Colonic mucosa (tissue), 4 donors: ENCODE data around the gene PRKACA. TPM values are rescaled to one million over a fixed set of nuclear protein-coding genes. Genes with fewer than 3 reads are reported as not detected.

Source experiments
- DNase-seq: peaks from one replicate; pipeline ENCODE4 v3.0.0-alpha.2; 2020
- H3K27ac ChIP-seq: fragments of 200-600 bp; one replicate; pipeline ENCODE4 v1.8.0; 2021
- H3K27me3 ChIP-seq: fragments of 200-600 bp; one replicate; pipeline ENCODE4 v1.8.0; 2021
- H3K36me3 ChIP-seq: fragments of 200-600 bp; one replicate; pipeline ENCODE4 v1.8.0; 2021
- H3K4me1 ChIP-seq: fragments of 200-600 bp; one replicate; pipeline ENCODE4 v1.8.0; 2021; ENCODE audit warnings: mild to moderate bottlenecking
- H3K4me3 ChIP-seq: fragments of 200-600 bp; one replicate; pipeline ENCODE4 v1.8.0; 2021
- H3K9ac ChIP-seq, 2 donors: one replicate each; pipeline ENCODE4 v1.7.0; 2013; ENCODE audit warnings: control low read depth in 2 of 2, low read depth in 2 of 2, low read length in 2 of 2
- H3K9me3 ChIP-seq: fragments of 200-600 bp; one replicate; pipeline ENCODE4 v1.8.0; 2021
- CTCF ChIP-seq: fragments of 200-600 bp; IDR thresholded peaks from one replicate; pipeline ENCODE4 v1.8.0; 2022; ENCODE audit warnings: antibody characterized with exemption, mild to moderate bottlenecking
- intact Hi-C: fragments of 100-400 bp; cut with DNase I; formaldehyde crosslinking; loops from one replicate; pipeline ENCODE4 v1.14.1; 2022
- total RNA-seq, 2 donors: library from RNA; stranded (reverse); fragmentation: NEBNext Ultra II Directional in 1 of 2; extraction: Animal tissue kit (Norgen Biotek cat#: 25700) in 1 of 2; gene quantifications; one replicate each; pipeline ENCODE4 v1.2.1, GENCODE V29; 2021
- donor health status: healthy.
- donor health status: DM: no; HTN: no; CAD: no.
- donor health status: DM: no; HTN: no; CAD: no.

The PRKACA gene
- total RNA-seq, 2 donors from 2014 or later = 71.0 to 89.3 TPM

DNA sequence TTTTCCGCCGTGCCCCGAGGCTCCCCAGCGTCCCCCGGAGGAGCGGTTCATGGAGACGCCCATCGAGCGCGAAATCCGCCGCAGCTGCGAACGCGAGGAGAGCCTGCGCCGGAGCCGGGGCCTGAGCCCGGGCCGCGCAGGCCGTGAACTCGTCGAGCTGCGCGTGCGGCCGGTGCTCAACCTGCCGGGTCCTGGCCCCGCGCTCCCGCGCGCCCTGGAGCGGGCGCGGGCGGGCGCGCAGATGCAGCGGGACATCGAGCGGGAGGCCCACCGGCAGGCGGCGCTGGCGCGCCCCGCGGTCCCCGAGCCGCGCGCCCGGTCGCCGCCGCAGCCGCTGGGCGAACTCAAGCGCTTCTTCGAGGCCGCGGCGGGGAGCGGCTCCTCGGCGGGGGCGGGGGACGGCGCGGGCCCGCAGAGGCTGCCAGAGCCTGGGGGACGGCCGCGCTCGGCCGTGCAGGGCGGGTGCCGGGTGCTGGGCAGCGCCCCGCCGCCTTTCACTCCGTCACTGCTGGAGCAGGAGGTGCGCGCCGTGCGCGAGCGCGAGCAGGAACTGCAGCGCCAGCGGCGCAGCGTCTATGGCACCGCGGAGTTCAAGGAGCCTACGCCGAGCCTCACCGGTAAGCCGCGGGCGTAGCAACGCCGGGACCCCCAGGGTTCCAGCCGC, 44.2 kb downstream of the PRKACA start:
- Histone ChIP-seq H3K27ac (peak overlapping the region; percentile 97), H3K4me3 (peak overlapping the region; percentile 81), H3K9ac (peak overlapping the region; percentile 78 to 99), H3K36me3 (no peaks in the 10 kb centered on the region), H3K4me1 (no peaks in the 10 kb centered on the region), H3K27me3 (no peaks in the 10 kb centered on the region), H3K9me3 (no peaks in the 10 kb centered on the region)
- intact Hi-C loops = no loop called here
- peak; percentile 73 for DNase-seq
- no peak for TF ChIP-seq CTCF

DNA sequence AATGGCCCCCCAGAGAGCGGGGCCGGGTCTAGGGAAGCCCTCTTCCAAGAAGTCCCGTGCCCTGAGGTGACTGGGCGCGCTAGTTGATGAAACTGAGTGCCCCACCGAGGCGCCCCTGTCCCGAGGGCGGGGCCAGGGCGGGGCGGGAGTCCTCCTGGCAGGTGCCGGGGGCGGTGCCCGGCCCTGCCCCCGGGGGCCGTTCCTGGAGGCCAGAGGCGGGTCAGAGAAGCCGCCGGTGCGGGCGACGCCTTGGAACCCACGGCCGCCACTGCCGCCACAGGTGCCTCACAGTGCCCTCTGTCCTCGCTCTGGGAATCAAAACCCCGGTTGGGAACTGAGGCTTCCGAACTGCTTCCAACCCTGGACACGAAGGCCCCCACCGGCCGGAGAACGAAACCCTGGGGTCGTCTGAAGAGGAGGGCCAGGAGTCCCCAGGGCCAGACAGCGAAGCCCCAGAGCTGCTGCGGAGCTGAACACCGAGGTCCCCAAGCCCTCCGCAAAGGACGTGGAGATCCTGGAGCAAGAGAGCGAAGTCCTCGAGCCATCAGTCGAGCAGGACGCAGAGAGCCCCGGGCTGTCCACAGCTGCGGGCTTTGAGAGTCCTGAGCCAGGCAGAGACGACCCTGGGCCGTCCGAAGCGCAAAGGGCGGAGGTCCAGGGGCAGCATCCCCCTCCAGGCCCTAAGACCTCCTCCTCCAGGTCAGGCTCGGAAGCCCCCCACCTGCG, 44.9 kb downstream of the PRKACA start, which contains the start of gene MISP3:
MISP3 (plus strand) TSS at position 252 of the 726 bp plus-strand sequence. CDS start 524 bp downstream, outside the sequence.
- no peaks in the 10 kb centered on the region for H3K9me3 ChIP-seq
- peak within 1 kb of the TSS; percentile 97 for H3K27ac ChIP-seq
- H3K36me3 ChIP-seq = no peaks in the 10 kb centered on the region
- peak within 1 kb of the TSS; percentile 78 to 99 for H3K9ac ChIP-seq
- no peaks in the 10 kb centered on the region for H3K4me1 ChIP-seq
- H3K27me3 ChIP-seq = no peaks in the 10 kb centered on the region
- peak; percentile 91 for DNase-seq
- no peak for TF ChIP-seq CTCF
- intact Hi-C loops = no loop called here
- peak within 1 kb of the TSS; percentile 81 for H3K4me3 ChIP-seq

- DNase-seq = no peak
- H3K4me1 ChIP-seq = no peaks in the 10 kb centered on the region
- H3K27ac ChIP-seq = no peak overlapping the region
- no peak overlapping the region for H3K9ac ChIP-seq
- no peak for TF ChIP-seq CTCF
- no peaks in the 10 kb centered on the region for H3K9me3 ChIP-seq
- no peaks in the 10 kb centered on the region for H3K27me3 ChIP-seq
- no peaks in the 10 kb centered on the region for H3K36me3 ChIP-seq
- intact Hi-C loops = loop anchor here (2.0 kb wide), 1 partner anchor 192 kb away; no protein-coding TSS in a partner anchor
- H3K4me3 ChIP-seq = no peak overlapping the region
These were observed 47.1 kb downstream of the PRKACA start for GRCh38 chr19:14070268-14071050.

DNA sequence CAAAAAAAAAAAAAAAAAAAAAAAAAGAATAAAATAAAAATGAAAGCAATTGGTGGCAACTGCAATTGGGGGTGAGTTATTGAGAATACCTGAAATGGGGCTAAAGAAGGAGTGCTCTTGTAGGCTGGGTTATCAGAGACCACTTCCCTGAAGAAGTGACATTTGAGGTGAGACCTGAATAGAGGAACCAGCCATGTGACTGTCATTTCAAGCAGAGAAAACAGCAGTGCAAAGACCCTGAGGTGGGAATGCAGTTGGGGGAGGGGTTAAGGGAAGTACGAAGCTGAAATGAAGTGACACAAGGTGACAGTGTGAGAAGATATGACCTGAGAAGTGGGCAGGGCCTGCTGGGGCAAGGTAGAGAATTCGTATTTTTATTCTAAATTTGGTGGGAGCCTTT, 51.4 kb downstream of the PRKACA start:
- TF ChIP-seq CTCF = no peak
- no peak overlapping the region for H3K4me3 ChIP-seq
- H3K27me3 ChIP-seq = no peaks in the 10 kb centered on the region
- no peak for DNase-seq
- H3K27ac ChIP-seq = no peak overlapping the region
- H3K9ac ChIP-seq = no peak overlapping the region
- H3K36me3 ChIP-seq = no peaks in the 10 kb centered on the region
- no peaks in the 10 kb centered on the region for H3K4me1 ChIP-seq
- intact Hi-C loops = no loop called here
- H3K9me3 ChIP-seq = no peaks in the 10 kb centered on the region

DNA sequence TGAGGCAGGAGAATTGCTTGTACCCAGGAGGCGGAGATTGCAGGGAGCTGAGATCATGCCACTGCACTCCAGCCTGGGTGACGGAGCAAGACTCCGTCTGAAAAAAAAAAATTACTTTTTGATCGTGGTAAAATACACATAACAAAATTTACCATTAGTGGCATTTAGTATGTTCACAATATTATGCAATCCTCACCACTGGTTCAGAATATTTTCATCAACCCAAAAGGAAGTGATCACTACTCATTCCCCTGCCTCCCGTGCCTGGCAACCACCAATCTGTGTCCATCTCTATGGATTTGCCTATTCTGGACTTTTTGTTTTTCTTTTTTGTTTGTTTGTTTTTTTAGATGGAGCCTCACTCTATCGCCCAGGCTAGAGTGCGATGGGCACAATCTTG, 54.5 kb downstream of the PRKACA start:
- Histone ChIP-seq H3K27me3 (peaks cover 4% of the 10 kb centered on the region), H3K4me3 (no peak overlapping the region), H3K9me3 (no peaks in the 10 kb centered on the region), H3K36me3 (no peaks in the 10 kb centered on the region), H3K4me1 (no peaks in the 10 kb centered on the region), H3K9ac (no peak overlapping the region), H3K27ac (no peak overlapping the region)
- intact Hi-C loops = no loop called here
- no peak for TF ChIP-seq CTCF
- DNase-seq = no peak
